ENCODE data around the gene TRIP13.

The TRIP13 gene

GRCh38 chr5:965604-966344 lies 73.1 kb downstream of the TRIP13 start:
- Histone ChIP-seq H3K9me3 (no peaks in the 10 kb centered on the region), H3K4me1 (peaks cover 18% of the 10 kb centered on the region), H3K4me3 (ENCODE audit: low read depth, low read length) (no peak overlapping the region), H3K27me3 (no peaks in the 10 kb centered on the region), H3K36me3 (no peaks in the 10 kb centered on the region)
- no peak for TF ChIP-seq CTCF (IDR thresholded peaks at IDR 0.05; ENCODE audit: low read depth, low read length)
- no peak for DNase-seq

- no peaks in the 10 kb centered on the region for H3K9me3 ChIP-seq
- H3K4me3 ChIP-seq (ENCODE audit: low read depth, low read length) = no peak overlapping the region
- no peaks in the 10 kb centered on the region for H3K36me3 ChIP-seq
- H3K27me3 ChIP-seq = no peaks in the 10 kb centered on the region
- no peak for TF ChIP-seq CTCF (IDR thresholded peaks at IDR 0.05; ENCODE audit: low read depth, low read length)
- H3K4me1 ChIP-seq = peaks cover 16% of the 10 kb centered on the region
- DNase-seq = no peak
These were observed 73.6 kb downstream of the TRIP13 start for GRCh38 chr5:966345-966710.

GRCh38 chr5:966941-967340 lies 74.3 kb downstream of the TRIP13 start:
- DNase-seq = no peak
- Histone ChIP-seq H3K36me3 (no peaks in the 10 kb centered on the region), H3K9me3 (no peaks in the 10 kb centered on the region), H3K4me1 (peaks cover 16% of the 10 kb centered on the region), H3K4me3 (ENCODE audit: low read depth, low read length) (no peak overlapping the region), H3K27me3 (no peaks in the 10 kb centered on the region)
- no peak for TF ChIP-seq CTCF (IDR thresholded peaks at IDR 0.05; ENCODE audit: low read depth, low read length)

All from BE2C (cell line).